Transverse colon (tissue), 3 donors: ENCODE data around the gene AHNAK.

Source experiments
- CTCF ChIP-seq, 5 experiments: fragments of 200-600 bp in 3 of 5; fragments of 450-650 bp in 2 of 5; sonication (generic) in 3 of 5; IDR thresholded peaks; 1 replicate in 2 of 5; 2 replicates in 3 of 5; pipeline ENCODE4 v1.5.1; 2016 to 2017; ENCODE audit warnings: antibody characterized with exemption in 5 of 5, inconsistent platforms in 3 of 5, mild to moderate bottlenecking in 2 of 5, moderate library complexity in 1 of 5
- POLR2A ChIP-seq: fragments of 450-650 bp; IDR thresholded peaks from one replicate; pipeline ENCODE4 v1.6.1; 2016; ENCODE audit warnings: antibody characterized with exemption, mild to moderate bottlenecking, moderate library complexity

GRCh38 chr11:62504158-62504973 lies 42.2 kb downstream of the AHNAK start:
- TF ChIP-seq POLR2A (no peak), CTCF (IDR thresholded peaks at IDR 0.05) (no peak)
